LNCaP clone FGC (cell line): ENCODE results near the gene CASTOR2.
"Not testable (repeated sequence)": the region's sequence is repeated elsewhere in the genome, so short reads cannot be mapped to it uniquely, and the experiment has no call there.

Experiments
- DNase-seq: peaks from one replicate; pipeline ENCODE4 v3.0.0-alpha.2; 2011; ENCODE audit warnings: low read depth
- H3K4me3 ChIP-seq: 2 replicates; pipeline ENCODE4 v1.5.1; 2011; ENCODE audit warnings: mild to moderate bottlenecking, low read depth, low read length, control low read depth

CASTOR2 gene

GRCh38 chr7:74964511-74965119 is at the start of gene CASTOR2:
TSS of gene CASTOR2 (plus strand) at chr7:74964705. CDS start at chr7:74964986, 281 bp downstream.
- H3K4me3 ChIP-seq: peak within 1 kb of the TSS; percentile 33
- DNase-seq: not testable (repeated sequence)

GRCh38 chr7:74922321-74922890 is 42.1 kb upstream of the CASTOR2 start:
- DNase-seq, H3K4me3 ChIP-seq: not testable (repeated sequence)

GRCh38 chr7:74923644-74924043 is 40.9 kb upstream of the CASTOR2 start:
- not testable (repeated sequence) for H3K4me3 ChIP-seq, DNase-seq

DNA sequence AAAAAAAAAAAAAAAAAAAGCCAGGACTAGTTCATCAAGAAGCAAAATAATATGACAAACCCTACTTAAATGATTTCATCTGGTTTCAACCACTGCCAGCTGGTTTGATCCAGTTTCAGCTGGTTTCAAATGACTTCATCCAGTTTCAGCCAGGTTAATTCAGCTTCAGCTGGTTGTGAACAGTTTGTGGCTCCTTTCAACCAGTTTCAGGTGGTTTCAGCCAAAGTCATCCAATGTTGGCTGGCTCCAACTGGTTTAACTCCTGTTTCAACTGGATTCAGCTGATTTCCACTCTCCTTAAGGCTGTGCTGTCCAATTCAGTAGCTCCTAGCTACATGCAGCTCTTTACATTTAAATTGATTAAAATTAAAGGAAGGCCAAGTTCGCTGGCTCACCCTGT is 37.5 kb upstream of the CASTOR2 start:
- not testable (repeated sequence) for DNase-seq, H3K4me3 ChIP-seq

DNA sequence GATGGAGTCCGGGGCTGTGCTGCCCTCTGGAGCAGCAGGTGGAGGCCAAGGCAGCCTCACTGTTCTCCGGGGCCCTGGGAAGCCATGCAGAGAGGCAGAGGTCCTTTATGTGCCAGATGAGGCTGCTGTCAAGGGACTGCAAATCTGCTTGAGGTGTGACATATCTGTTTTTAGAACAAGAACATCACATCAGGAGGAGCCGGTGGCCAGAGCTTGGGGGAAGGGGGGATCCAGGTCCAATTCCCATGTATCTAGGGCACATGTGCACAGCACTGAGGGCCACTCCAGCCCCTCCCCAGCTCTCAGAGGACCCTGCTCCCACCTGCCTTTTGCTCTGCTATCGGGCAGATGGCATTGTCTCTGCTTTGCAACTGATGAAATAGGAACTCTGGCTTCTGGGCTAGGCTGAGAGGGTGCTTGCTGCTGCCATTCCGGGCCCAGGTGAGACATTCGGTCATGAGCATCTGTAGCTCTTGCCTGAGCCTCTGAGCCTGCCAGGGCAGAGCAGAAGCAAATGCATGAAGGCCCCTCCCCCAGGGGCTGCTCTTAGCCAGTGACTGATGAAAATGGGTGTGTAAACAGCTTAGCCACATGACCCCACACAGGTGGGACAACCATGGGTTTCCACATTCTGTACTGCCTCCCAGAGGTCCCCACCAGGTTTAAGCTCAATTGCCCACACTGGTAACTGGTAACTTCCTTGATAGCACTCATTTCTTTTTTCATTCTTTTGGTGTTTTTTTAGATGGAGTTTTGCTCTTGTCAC is 32.8 kb upstream of the CASTOR2 start:
- H3K4me3 ChIP-seq, DNase-seq: not testable (repeated sequence)

DNA sequence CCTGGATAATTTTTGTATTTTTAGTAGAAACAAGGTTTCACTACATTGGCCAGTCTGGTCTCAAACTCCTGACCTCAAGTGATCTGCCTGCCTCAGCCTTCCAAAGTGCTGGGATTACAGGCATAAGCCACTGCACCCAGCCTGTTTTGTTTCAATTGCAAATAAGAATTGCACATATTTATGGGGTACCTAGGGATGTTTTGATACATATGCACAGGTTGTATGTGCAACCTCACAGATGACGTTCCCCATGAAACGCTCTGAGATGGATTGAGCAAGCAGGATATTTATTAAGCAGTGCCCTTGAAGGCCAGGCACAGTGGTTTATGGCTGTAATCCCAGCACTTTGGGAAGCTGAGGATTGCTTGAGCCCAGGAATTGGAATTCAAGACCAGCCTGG is 25.1 kb upstream of the CASTOR2 start:
- H3K4me3 ChIP-seq, DNase-seq: not testable (repeated sequence)

DNA sequence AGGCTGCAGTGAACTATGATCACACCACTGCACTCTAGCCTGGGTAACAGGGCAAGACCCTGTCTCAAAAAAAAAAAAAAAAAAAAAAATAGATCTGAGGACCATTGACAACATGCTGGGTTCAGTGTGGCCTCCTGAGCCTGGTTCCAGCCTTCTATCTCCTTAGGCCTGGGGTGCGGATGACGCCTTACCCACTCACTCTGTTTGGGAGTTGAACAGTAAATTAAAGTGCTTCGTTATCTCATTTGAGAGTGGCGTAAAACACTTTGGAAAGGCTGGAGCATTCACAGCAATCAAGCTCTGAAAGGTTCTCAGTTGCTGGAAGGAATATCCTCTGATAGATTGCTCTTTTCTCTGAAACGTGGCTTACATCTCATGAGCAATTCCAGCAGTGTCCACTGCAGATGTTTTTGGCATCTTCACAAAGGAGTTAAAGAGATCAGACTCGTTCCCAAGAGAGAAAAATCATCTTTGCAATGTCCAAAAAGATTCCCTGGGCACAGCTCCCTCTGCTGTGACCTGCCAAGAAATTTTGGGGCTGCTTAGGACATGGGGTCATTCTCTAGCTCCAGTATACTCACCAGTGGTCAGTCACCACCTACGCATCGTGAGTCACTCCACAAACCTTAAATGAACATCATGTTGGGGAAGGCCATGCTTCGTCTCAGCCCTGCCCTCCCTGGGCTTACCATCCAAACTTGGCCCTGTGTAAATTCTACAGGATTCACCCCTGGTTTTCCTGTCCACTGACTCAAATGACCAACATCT is 23.0 kb upstream of the CASTOR2 start:
- not testable (repeated sequence) for H3K4me3 ChIP-seq, DNase-seq

GRCh38 chr7:74943923-74944322 is 20.6 kb upstream of the CASTOR2 start:
- not testable (repeated sequence) for H3K4me3 ChIP-seq, DNase-seq

DNA sequence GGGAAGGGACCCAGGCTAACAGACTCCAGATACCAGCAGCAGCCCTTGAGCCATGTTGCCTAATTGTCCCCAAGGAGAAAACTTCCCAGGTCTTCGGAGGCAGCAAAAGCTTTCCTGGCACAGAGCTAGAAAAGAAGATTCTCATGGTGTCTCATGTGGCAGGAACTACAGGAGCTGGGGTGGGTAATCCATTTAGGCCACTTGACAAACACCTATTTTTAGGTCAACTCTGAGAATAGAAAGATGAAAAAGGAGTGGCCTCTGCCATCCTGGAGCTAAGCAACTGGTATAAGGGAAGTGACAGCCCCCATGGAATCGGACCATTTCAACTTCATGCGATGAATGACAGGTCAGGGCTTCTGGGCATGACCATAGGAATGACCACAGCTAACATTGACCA is 16.8 kb upstream of the CASTOR2 start:
- not testable (repeated sequence) for H3K4me3 ChIP-seq, DNase-seq

DNA sequence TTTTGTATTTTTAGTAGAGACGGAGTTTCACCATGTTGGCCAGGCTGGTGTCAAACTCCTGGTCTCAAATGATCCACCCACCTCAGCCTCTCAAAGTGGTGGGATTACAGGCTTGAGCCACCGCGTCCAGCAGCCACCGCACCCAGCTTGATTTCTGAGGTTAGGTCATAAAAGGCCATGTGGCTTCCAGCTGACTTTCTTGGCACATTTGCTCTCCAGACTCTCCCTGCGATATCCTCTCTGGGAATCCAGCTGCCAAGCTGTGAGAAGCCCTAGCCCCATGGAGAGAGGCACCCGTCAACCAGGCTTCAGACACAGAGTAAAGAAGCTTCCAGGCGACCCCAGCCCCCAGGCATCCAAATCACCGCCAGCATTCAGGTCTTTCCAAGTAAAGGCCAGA is 10.7 kb upstream of the CASTOR2 start:
- DNase-seq, H3K4me3 ChIP-seq: not testable (repeated sequence)

DNA sequence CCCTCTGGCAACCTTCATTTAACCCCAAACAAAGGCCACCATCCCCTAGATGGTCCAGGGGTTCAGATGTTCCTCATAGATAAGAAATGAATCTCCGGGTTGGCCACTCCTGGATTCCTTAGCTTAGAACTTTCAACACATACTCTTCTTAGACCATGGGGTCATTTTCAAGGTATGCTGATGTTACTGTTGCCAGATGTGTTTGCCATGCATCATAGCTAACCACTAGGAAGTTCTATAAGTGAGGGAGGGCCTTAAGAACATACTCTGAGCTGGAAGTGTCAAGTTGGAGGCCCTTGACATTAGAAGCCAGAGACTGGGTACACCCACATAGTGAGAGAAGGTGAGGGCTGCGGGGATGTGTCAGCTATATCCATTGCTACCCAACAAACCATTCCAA is 6.2 kb upstream of the CASTOR2 start:
- not testable (repeated sequence) for H3K4me3 ChIP-seq, DNase-seq

DNA sequence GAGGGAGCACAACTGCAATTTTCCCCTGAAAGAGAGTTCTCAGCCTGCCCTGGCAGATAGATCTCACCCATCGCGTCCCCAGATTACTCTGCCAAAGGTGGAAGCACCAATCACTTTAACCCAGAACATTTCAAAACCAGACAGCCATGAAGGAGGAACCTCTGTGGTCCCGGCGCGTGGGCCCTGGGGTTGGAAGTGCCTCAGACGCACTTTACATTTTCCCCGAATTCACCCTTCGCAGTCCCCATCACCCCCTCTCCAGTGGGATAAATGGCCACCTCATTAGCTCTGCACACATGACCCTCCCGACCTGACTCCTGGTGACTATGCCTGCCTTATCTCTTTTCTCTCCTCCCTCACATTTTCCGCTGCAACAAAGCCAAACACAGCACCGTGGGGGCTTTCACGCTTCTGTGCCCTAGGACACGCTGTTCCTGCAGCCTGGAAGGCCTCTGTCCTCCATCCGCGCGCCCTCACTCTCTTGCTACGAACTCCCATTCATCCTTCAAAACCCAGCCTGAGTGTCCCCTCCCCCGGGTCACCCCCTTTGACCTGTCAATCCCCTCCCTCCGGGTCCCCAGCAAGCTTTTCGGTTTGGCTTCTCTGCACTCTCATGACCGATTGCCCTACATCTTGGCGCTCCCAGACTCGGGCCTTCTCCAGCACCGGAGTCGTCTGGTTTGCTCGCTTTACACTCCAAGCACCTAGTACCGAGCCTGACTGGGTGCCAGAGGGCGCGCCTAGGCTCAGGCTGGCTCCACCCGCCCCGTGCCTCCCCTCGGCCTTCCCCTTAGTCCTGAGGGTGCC is 598 bp upstream of the CASTOR2 start:
- DNase-seq: not testable (repeated sequence)
- peak overlapping the region; percentile 33 for H3K4me3 ChIP-seq

GRCh38 chr7:74966208-74966854 is 1.8 kb downstream of the CASTOR2 start:
- DNase-seq: not testable (repeated sequence)

DNA sequence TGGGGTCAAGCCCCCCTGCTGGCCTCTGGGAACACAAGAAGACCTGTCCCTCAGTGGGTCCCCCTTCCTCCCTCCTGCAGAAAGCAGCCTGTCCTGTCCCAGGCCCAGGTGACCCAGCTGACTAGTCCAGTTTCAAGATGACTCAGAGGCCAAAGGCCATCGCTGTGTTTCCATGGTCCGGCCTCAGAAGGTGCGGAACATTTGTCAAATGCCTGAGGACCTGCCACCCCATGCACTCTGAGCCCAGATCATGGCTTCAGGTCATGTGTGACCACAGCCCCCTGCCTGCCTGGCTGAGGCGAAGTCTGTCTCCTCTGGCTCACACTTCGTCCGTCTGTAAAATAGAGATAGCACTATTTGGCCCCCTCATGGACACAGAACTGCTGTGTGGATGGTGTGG is 2.4 kb downstream of the CASTOR2 start:
- not testable (repeated sequence) for DNase-seq, H3K4me3 ChIP-seq

More at GRCh38 chr7:74966208-74966854, 1.8 kb downstream of the CASTOR2 start:
- H3K4me3 ChIP-seq: not testable (repeated sequence)

DNA sequence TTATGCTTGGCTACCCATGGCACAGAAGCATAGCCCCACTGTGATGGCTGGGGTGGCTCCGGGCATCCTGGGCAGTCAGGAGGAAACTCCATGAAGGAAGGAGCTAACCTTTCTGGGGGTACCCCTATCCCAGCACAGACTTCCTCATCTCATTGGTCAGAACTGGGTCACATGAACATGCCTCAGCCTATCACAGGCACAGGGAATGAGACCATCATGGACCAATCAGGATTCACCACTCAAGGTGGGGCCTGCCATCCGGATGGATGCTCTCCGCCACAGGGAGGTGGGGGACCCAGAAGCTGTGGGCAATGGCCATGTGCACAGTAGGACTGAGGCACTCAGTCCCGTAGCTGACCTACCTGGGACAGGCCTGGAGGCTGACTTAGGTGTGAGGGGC is 6.9 kb downstream of the CASTOR2 start:
- H3K4me3 ChIP-seq, DNase-seq: not testable (repeated sequence)

GRCh38 chr7:74972377-74972776 is 7.9 kb downstream of the CASTOR2 start:
- not testable (repeated sequence) for H3K4me3 ChIP-seq

GRCh38 chr7:74975959-74976358 is 11.5 kb downstream of the CASTOR2 start:
- not testable (repeated sequence) for DNase-seq, H3K4me3 ChIP-seq

More at GRCh38 chr7:74972377-74972776, 7.9 kb downstream of the CASTOR2 start:
- not testable (repeated sequence) for DNase-seq

GRCh38 chr7:74977523-74977922 is 13.0 kb downstream of the CASTOR2 start:
- DNase-seq, H3K4me3 ChIP-seq: not testable (repeated sequence)
